CD4-positive, CD25-positive, alpha-beta regulatory T cell (primary cell): ENCODE results near the gene LCORL. TPM values are rescaled to one million over a fixed set of nuclear protein-coding genes. Genes with fewer than 3 reads are reported as not detected.

Experiments used
- ATAC-seq, 2 donors: fragments of 150-1000 bp; cut with Tn5 transposase; one replicate each; pipeline ENCODE4 v1.10.0; 2021; ENCODE audit warnings: low read depth in 2 of 2, moderate number of reproducible peaks in 2 of 2, moderate library complexity in 1 of 2
- DNase-seq, 3 donors: peaks; one replicate each; pipeline versions ENCODE4 v3.0.0 to v3.0.0-alpha.2; 2012 to 2022; ENCODE audit warnings: mixed read lengths in 1 of 3
- H3K27ac ChIP-seq: one replicate; pipeline ENCODE4 v1.7.0; 2013; ENCODE audit warnings: mild to moderate bottlenecking, low read length; ENCODE audit not compliant: insufficient read depth, poor library complexity, severe bottlenecking
- H3K27me3 ChIP-seq: one replicate; pipeline ENCODE4 v1.7.0; 2013; ENCODE audit warnings: low read length; ENCODE audit not compliant: control insufficient read depth, insufficient read depth
- H3K36me3 ChIP-seq: one replicate; pipeline ENCODE4 v1.7.0; 2013; ENCODE audit warnings: mild to moderate bottlenecking, low read length, moderate library complexity; ENCODE audit not compliant: control insufficient read depth, insufficient read depth
- H3K4me1 ChIP-seq: 2 replicates; pipeline ENCODE4 v1.7.0; 2013; ENCODE audit warnings: mild to moderate bottlenecking, low read length; ENCODE audit not compliant: insufficient read depth, control insufficient read depth, poor library complexity, severe bottlenecking
- H3K4me3 ChIP-seq: one replicate; pipeline ENCODE4 v1.7.0; 2013; ENCODE audit warnings: low read depth, mild to moderate bottlenecking, low read length, moderate library complexity
- H3K9me3 ChIP-seq, 2 experiments: 1 replicate in 1 of 2; 2 replicates in 1 of 2; pipeline ENCODE4 v1.7.0; 2013; ENCODE audit warnings: low read length in 2 of 2, mild to moderate bottlenecking in 1 of 2, moderate library complexity in 1 of 2; ENCODE audit not compliant: control insufficient read depth in 2 of 2
- H3K27ac Mint-ChIP-seq, 3 donors: one replicate each; pipeline ENCODE4 v1.8.0; 2020 to 2022; ENCODE audit warnings: mild to moderate bottlenecking in 3 of 3, mixed read lengths in 3 of 3, moderate library complexity in 2 of 3
- H3K27me3 Mint-ChIP-seq: one replicate; pipeline ENCODE4 v1.8.0; 2022; ENCODE audit warnings: mild to moderate bottlenecking, mixed read lengths
- H3K36me3 Mint-ChIP-seq: one replicate; pipeline ENCODE4 v1.8.0; 2020; ENCODE audit warnings: mixed read lengths
- H3K4me1 Mint-ChIP-seq, 4 donors: one replicate each; pipeline ENCODE4 v1.8.0; 2020 to 2022; ENCODE audit warnings: mixed read lengths in 4 of 4, mild to moderate bottlenecking in 1 of 4
- H3K4me3 Mint-ChIP-seq, 4 donors: one replicate each; pipeline ENCODE4 v1.8.0; 2020 to 2022; ENCODE audit warnings: mild to moderate bottlenecking in 4 of 4, mixed read lengths in 4 of 4, moderate library complexity in 3 of 4
- H3K9me3 Mint-ChIP-seq, 7 donors: one replicate each; pipeline ENCODE4 v1.8.0; 2020 to 2022; ENCODE audit warnings: mixed read lengths in 7 of 7, mild to moderate bottlenecking in 3 of 7, moderate library complexity in 2 of 7
- polyA plus RNA-seq, 4 donors: library from polyadenylated mRNA; unstranded; fragments of 300-500 nt; fragmentation: Illumina TruSeq; gene quantifications; one replicate each; pipeline ENCODE4 v1.2.3, GENCODE V29; 2021
- total RNA-seq: library from RNA; stranded (reverse); gene quantifications from one replicate; pipeline ENCODE4 v1.2.3, GENCODE V29; 2022

LCORL gene
- total and polyA plus RNA-seq, 5 donors from 2014 or later, result 7.0 to 15.6 (median 11.3) TPM

DNA sequence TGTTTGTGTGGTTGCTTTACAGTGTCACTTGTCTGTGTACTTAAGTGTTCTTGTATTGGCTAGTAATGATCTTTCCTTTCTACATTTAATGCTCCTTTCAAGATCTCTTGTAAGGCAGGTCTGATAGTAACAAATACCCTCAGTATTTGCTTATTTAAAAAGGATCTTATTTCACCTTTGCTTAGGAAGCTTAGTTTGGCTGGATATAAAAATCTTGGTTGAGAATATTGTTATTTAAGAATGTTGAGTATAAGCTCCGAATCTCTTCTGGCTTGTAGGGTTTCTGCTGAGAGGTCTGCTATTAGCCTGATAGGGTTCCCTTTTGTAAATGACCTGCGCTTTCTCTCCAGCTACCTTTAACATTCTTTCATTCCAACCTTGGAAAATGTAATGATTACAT lies 35.7 kb downstream of the LCORL start:
- Mint-ChIP-seq H3K9me3 (peaks cover 0 to 56% (median 10%) of the 10 kb centered on the region in 7 donors), H3K36me3 (peaks cover 20% of the 10 kb centered on the region), H3K27ac (no peak overlapping the region), H3K4me1 (peaks cover 0 to 5% (median 2%) of the 10 kb centered on the region in 4 donors), H3K4me3 (no peak overlapping the region), H3K27me3 (no peaks in the 10 kb centered on the region)
- H3K27me3 ChIP-seq, result no peaks in the 10 kb centered on the region
- H3K4me3 ChIP-seq, result no peak overlapping the region
- H3K9me3 ChIP-seq, result peaks cover 11 to 30% of the 10 kb centered on the region in 2 experiments
- no peak overlapping the region for H3K27ac ChIP-seq
- H3K4me1 ChIP-seq, result no peaks in the 10 kb centered on the region
- H3K36me3 ChIP-seq, result no peaks in the 10 kb centered on the region
- no peak for ATAC-seq
- DNase-seq, result no peak

DNA sequence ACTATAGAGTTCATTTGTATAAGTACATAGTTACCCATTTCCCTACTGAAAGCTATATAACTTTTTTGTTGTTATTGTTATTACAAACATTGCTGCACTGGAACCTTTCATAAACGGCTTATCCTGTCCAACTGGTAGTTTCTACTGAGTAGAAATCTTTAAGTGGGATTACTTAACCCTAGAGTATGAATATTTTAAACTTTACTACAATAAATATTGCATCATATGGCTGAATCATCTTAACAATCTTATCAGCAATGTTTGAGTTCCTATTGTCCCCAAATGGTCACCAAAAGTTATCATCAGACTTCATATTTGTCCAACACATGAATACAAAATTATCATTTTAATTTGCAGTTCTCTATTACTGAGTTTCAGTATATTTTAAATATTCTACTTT lies 40.5 kb downstream of the LCORL start:
- Histone ChIP-seq H3K27me3 (no peaks in the 10 kb centered on the region), H3K4me3 (no peak overlapping the region), H3K9me3 (peaks cover 7 to 20% of the 10 kb centered on the region in 2 experiments), H3K4me1 (no peaks in the 10 kb centered on the region), H3K36me3 (no peaks in the 10 kb centered on the region), H3K27ac (no peak overlapping the region)
- Mint-ChIP-seq H3K36me3 (peaks cover 12% of the 10 kb centered on the region), H3K4me1 (peaks cover 0 to 9% (median 3%) of the 10 kb centered on the region in 4 donors), H3K27ac (no peak overlapping the region), H3K9me3 (peaks cover 4 to 42% (median 8%) of the 10 kb centered on the region in 7 donors), H3K4me3 (no peak overlapping the region), H3K27me3 (no peaks in the 10 kb centered on the region)
- ATAC-seq, result no peak
- no peak for DNase-seq

DNA sequence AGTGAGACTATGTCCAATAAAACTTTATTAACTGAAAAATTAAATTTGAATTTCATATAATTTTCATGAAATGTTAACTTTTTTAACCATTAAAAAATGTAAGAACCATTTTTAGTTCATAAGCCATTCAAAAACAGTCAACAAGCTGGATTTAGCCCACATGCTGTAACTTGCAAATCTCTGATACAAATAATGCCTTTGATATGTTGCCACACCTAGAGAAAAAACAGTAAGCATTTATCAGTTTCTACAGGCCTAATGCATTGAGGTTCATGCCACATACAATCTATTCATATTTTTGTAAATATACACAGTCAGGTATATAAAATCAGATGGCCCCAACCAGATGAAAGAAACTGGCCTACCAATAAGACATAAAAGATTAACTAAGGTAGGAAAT lies 52.8 kb downstream of the LCORL start:
- H3K4me1 Mint-ChIP-seq, result peaks cover 3 to 21% (median 16%) of the 10 kb centered on the region in 4 donors
- no peak overlapping the region for H3K4me3 Mint-ChIP-seq
- no peaks in the 10 kb centered on the region for H3K27me3 Mint-ChIP-seq

DNA sequence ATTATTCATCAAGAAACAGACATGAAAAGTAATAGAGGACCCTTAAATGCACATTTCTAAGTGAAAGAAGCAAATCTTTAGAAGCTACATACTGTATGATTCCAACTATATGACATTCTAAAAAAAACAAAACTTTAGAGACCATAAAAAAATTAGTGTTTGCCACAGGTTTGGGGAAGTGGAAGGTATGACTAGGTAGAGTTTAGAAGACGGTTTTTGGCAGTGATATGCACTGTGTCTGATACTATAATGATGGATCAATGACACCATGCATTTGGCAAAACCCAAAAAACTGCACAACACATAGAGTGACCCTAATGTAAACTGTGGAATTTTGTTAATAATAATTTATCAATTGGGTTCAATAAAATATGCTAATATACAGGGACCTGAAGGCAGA lies 54.5 kb downstream of the LCORL start:
- no peak for ATAC-seq
- Mint-ChIP-seq H3K36me3 (peaks cover 8% of the 10 kb centered on the region), H3K4me1 (peaks cover 3 to 17% (median 16%) of the 10 kb centered on the region in 4 donors), H3K27me3 (no peaks in the 10 kb centered on the region), H3K4me3 (no peak overlapping the region), H3K9me3 (no peaks in the 10 kb centered on the region), H3K27ac (no peak overlapping the region)
- Histone ChIP-seq H3K9me3 (no peaks in the 10 kb centered on the region), H3K36me3 (no peaks in the 10 kb centered on the region), H3K27ac (no peak overlapping the region), H3K4me3 (no peak overlapping the region), H3K27me3 (no peaks in the 10 kb centered on the region), H3K4me1 (no peaks in the 10 kb centered on the region)
- no peak for DNase-seq

More for the DNA sequence above, 52.8 kb downstream of the LCORL start:
- Mint-ChIP-seq H3K27ac (no peak overlapping the region), H3K36me3 (peaks cover 4% of the 10 kb centered on the region), H3K9me3 (no peaks in the 10 kb centered on the region)
- Histone ChIP-seq H3K27me3 (no peaks in the 10 kb centered on the region), H3K36me3 (no peaks in the 10 kb centered on the region), H3K9me3 (no peaks in the 10 kb centered on the region), H3K27ac (no peak overlapping the region), H3K4me3 (no peak overlapping the region), H3K4me1 (no peaks in the 10 kb centered on the region)
- DNase-seq, result no peak
- no peak for ATAC-seq

GRCh38 chr4:17966312-17966711 lies 55.2 kb downstream of the LCORL start:
- Histone ChIP-seq H3K9me3 (no peaks in the 10 kb centered on the region), H3K27ac (no peak overlapping the region), H3K4me3 (no peak overlapping the region), H3K36me3 (peaks cover 6% of the 10 kb centered on the region), H3K4me1 (no peaks in the 10 kb centered on the region), H3K27me3 (no peaks in the 10 kb centered on the region)
- DNase-seq (no peak), ATAC-seq (no peak)
- H3K36me3 Mint-ChIP-seq, result peaks cover 15% of the 10 kb centered on the region
- H3K4me3 Mint-ChIP-seq, result no peak overlapping the region
- no peak overlapping the region for H3K27ac Mint-ChIP-seq
- H3K9me3 Mint-ChIP-seq, result no peaks in the 10 kb centered on the region
- no peaks in the 10 kb centered on the region for H3K27me3 Mint-ChIP-seq
- H3K4me1 Mint-ChIP-seq, result peaks cover 3 to 21% (median 17%) of the 10 kb centered on the region in 4 donors

GRCh38 chr4:17964576-17964975 lies 57.0 kb downstream of the LCORL start:
- peaks cover 3 to 18% (median 15%) of the 10 kb centered on the region in 4 donors for H3K4me1 Mint-ChIP-seq
- no peaks in the 10 kb centered on the region for H3K27me3 Mint-ChIP-seq
- no peaks in the 10 kb centered on the region for H3K9me3 ChIP-seq
- H3K36me3 Mint-ChIP-seq, result peaks cover 20% of the 10 kb centered on the region
- no peak overlapping the region for H3K27ac Mint-ChIP-seq
- no peaks in the 10 kb centered on the region for H3K9me3 Mint-ChIP-seq
- H3K36me3 ChIP-seq, result peaks cover 9% of the 10 kb centered on the region
- DNase-seq (no peak), ATAC-seq (no peak)
- H3K4me1 ChIP-seq, result no peaks in the 10 kb centered on the region
- no peak overlapping the region for H3K4me3 ChIP-seq
- H3K4me3 Mint-ChIP-seq, result no peak overlapping the region
- H3K27ac ChIP-seq, result no peak overlapping the region
- no peaks in the 10 kb centered on the region for H3K27me3 ChIP-seq

DNA sequence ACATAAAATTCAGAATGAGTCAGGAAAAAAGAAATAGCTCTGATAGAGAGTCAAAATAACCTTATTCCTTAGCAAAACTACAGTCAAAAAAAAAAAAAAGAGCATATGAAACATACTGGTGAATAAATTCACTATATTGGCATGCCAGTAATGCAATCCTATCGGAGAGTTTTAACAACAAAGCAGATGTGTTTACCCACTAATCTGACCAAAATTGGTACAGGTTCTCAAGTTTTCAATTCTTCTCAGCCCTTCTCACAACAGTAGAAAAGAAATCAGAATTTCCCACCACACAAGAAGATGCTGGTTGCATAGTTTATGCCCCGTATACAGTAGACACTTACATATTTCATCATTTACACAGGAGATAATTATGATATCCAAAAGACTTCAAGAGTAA lies 59.4 kb downstream of the LCORL start:
- Histone ChIP-seq H3K4me3 (no peak overlapping the region), H3K9me3 (no peaks in the 10 kb centered on the region), H3K4me1 (no peaks in the 10 kb centered on the region), H3K36me3 (peaks cover 14% of the 10 kb centered on the region), H3K27me3 (no peaks in the 10 kb centered on the region), H3K27ac (no peak overlapping the region)
- DNase-seq, result no peak
- Mint-ChIP-seq H3K9me3 (no peaks in the 10 kb centered on the region), H3K4me1 (peaks cover 0 to 21% (median 10%) of the 10 kb centered on the region in 4 donors), H3K36me3 (peaks cover 29% of the 10 kb centered on the region), H3K27ac (no peak overlapping the region), H3K4me3 (no peak overlapping the region), H3K27me3 (no peaks in the 10 kb centered on the region)
- ATAC-seq, result no peak

DNA sequence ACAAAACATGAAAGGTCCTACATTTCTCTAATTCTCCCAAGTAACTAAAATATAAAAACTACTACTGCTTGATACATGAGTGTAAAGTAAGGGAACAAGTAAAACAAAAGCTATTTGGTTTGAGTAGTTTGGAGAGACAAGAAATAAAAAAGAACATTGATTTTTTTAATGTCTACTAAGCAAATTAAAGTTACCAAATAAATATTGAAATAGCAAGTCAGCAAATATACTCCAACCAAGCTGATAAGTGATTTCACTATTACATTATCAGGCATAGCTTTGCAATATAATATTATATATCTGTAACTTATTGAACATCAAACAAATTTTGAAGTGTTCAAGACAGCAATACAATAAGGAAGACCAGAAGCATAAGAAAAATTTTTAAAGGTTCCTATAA lies 60.3 kb downstream of the LCORL start:
- Mint-ChIP-seq H3K9me3 (no peaks in the 10 kb centered on the region), H3K27ac (no peak overlapping the region), H3K36me3 (peaks cover 34% of the 10 kb centered on the region), H3K27me3 (no peaks in the 10 kb centered on the region), H3K4me3 (no peak overlapping the region), H3K4me1 (peaks cover 0 to 18% (median 6%) of the 10 kb centered on the region in 4 donors)
- no peaks in the 10 kb centered on the region for H3K27me3 ChIP-seq
- H3K36me3 ChIP-seq, result peaks cover 18% of the 10 kb centered on the region
- DNase-seq (no peak), ATAC-seq (no peak)
- no peak overlapping the region for H3K27ac ChIP-seq
- H3K4me1 ChIP-seq, result no peaks in the 10 kb centered on the region
- H3K4me3 ChIP-seq, result no peak overlapping the region
- H3K9me3 ChIP-seq, result no peaks in the 10 kb centered on the region
